GM23338 (cell line): Measurements from ENCODE around the gene CIAPIN1.

ENCODE experiments used
- CREB1 ChIP-seq: fragments of 250-450 bp; sonication (Bioruptor Pico); IDR thresholded peaks from 2 replicates; pipeline ENCODE4 v1.5.0; 2020; ENCODE audit warnings: low read depth, mild to moderate bottlenecking, moderate library complexity
- EZH2 ChIP-seq: fragments of 200-600 bp; sonication (generic); IDR thresholded peaks from one replicate; pipeline ENCODE4 v1.8.0; 2017; ENCODE audit warnings: antibody characterized with exemption, mild to moderate bottlenecking, low read depth; ENCODE audit not compliant: unreplicated experiment
- EZH2phosphoT487 ChIP-seq: fragments of 200-600 bp; sonication (generic); IDR thresholded peaks from one replicate; pipeline ENCODE4 v1.8.1; 2018; ENCODE audit warnings: antibody characterized with exemption; ENCODE audit not compliant: unreplicated experiment
- JUNB ChIP-seq: IDR thresholded peaks from one replicate; pipeline ENCODE4 v1.6.1; 2016; ENCODE audit warnings: antibody characterized with exemption; ENCODE audit not compliant: unreplicated experiment
- POLR2AphosphoS5 ChIP-seq: IDR thresholded peaks from 2 replicates; pipeline ENCODE4 v1.6.1; 2016; ENCODE audit warnings: antibody characterized with exemption, low read depth
- REST ChIP-seq: IDR thresholded peaks from one replicate; pipeline ENCODE4 v1.6.1; 2018; ENCODE audit warnings: antibody characterized with exemption; ENCODE audit not compliant: unreplicated experiment
- STAT1 ChIP-seq: IDR thresholded peaks from one replicate; pipeline ENCODE4 v1.6.1; 2016; ENCODE audit warnings: antibody characterized with exemption; ENCODE audit not compliant: unreplicated experiment
- ZNF331 ChIP-seq: fragments of 250-450 bp; sonication (Bioruptor Pico); IDR thresholded peaks from 2 replicates; pipeline ENCODE4 v1.5.0; 2020; ENCODE audit warnings: low read depth, mild to moderate bottlenecking, moderate library complexity
- TF ChIP-seq, protein P1 (sequence below), 2 experiments: fragments of 200-600 bp in 1 of 2; sonication (generic) in 1 of 2; conservative IDR thresholded peaks; 2 replicates each; pipeline versions ENCODE4 v1.5.1 to v1.6.1; 2016 to 2017; ENCODE audit warnings: antibody characterized with exemption in 2 of 2, low read depth in 2 of 2, mild to moderate bottlenecking in 2 of 2, moderate library complexity in 1 of 2
- TF ChIP-seq, protein P2 (sequence below): IDR thresholded peaks from 2 replicates; pipeline ENCODE4 v1.6.1; 2016; ENCODE audit warnings: antibody characterized with exemption

- TF ChIP-seq POLR2AphosphoS5: no peak
- TF ChIP-seq, protein P1, sequence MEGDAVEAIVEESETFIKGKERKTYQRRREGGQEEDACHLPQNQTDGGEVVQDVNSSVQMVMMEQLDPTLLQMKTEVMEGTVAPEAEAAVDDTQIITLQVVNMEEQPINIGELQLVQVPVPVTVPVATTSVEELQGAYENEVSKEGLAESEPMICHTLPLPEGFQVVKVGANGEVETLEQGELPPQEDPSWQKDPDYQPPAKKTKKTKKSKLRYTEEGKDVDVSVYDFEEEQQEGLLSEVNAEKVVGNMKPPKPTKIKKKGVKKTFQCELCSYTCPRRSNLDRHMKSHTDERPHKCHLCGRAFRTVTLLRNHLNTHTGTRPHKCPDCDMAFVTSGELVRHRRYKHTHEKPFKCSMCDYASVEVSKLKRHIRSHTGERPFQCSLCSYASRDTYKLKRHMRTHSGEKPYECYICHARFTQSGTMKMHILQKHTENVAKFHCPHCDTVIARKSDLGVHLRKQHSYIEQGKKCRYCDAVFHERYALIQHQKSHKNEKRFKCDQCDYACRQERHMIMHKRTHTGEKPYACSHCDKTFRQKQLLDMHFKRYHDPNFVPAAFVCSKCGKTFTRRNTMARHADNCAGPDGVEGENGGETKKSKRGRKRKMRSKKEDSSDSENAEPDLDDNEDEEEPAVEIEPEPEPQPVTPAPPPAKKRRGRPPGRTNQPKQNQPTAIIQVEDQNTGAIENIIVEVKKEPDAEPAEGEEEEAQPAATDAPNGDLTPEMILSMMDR (conservative IDR thresholded peaks at IDR 0.05; ENCODE audit: low read depth in 2 of 2): no peak
- no peak for TF ChIP-seq JUNB
- TF ChIP-seq, protein P2, sequence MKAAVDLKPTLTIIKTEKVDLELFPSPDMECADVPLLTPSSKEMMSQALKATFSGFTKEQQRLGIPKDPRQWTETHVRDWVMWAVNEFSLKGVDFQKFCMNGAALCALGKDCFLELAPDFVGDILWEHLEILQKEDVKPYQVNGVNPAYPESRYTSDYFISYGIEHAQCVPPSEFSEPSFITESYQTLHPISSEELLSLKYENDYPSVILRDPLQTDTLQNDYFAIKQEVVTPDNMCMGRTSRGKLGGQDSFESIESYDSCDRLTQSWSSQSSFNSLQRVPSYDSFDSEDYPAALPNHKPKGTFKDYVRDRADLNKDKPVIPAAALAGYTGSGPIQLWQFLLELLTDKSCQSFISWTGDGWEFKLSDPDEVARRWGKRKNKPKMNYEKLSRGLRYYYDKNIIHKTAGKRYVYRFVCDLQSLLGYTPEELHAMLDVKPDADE: no peak
- no peak for TF ChIP-seq EZH2
- TF ChIP-seq REST: no peak
- TF ChIP-seq STAT1: no peak
- TF ChIP-seq ZNF331 (CRISPR knock-in tag): no peak
- TF ChIP-seq EZH2phosphoT487: no peak
- TF ChIP-seq CREB1 (CRISPR knock-in tag): no peak
Observed at GRCh38 chr16:57462978-57463362, 15.8 kb upstream of the CIAPIN1 start.
